Activated T-helper 1 cell treated with Interleukin-2 at 50 U/mL for 16 hours (primary cell): ENCODE data around the gene ARG1.

Experiments used
- DNase-seq: peaks from one replicate; pipeline ENCODE4 v3.0.0-alpha.2; 2020; ENCODE audit warnings: low read depth

Gene ARG1

DNA sequence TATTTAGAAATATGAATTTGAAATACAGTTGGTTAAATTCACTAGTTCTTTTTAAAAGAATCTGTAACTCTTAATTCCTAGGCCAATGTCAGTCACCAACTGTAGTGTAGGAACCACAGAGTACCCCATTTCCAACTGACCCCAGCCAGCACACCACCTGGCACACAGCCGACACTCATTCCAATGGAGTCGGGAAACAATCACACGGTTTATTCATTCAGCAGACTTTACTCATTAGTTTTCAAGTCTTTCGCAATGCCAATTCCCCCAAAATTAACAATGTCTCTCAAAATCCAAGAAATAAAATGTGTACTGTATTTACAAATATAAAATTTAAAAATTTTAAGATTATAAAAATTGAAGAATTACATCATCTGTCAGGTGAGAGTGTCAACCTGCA is 13.5 kb downstream of the ARG1 start:
- no peak for DNase-seq

GRCh38 chr6:131587909-131588308 is 14.9 kb downstream of the ARG1 start:
- no peak for DNase-seq

DNA sequence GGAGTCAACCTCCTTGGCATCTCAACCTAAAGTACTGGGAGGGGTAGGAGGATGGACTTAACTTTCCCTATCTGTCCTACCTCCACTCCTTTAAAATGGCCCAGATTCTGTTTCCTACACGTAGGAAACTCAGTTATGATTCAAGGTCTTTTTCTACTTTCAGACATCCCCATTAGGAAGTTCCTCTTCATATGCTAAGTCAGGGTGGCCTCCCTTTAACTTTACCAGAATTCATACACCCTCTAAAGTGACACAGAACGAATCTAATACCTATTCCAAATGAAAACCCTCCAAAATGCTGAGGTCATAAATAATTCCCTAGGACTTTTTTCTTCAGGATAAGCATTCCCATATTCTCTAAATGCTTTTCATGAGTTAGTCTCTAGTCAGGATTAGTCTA is 15.6 kb downstream of the ARG1 start:
- DNase-seq, result no peak

DNA sequence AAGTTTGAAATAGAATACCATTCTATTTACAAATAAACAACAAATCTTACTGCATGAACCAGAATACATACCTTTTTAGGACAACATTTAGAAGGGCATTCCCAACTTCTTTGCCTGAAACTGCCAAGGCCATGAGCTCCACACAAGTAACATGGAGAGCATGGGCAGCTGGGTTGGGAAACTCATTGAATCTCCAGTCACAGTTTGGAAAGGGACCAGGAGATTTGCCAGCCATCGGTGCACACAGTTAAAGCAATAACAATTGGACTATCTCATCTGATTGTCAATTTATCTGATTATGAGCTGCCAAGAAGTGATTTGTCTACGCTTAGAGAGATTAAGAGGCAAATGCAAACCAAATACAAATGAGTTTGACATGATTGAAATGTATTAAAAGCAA is 19.9 kb downstream of the ARG1 start:
- DNase-seq, result no peak

GRCh38 chr6:131594074-131594473 is 21.0 kb downstream of the ARG1 start:
- DNase-seq, result no peak

DNA sequence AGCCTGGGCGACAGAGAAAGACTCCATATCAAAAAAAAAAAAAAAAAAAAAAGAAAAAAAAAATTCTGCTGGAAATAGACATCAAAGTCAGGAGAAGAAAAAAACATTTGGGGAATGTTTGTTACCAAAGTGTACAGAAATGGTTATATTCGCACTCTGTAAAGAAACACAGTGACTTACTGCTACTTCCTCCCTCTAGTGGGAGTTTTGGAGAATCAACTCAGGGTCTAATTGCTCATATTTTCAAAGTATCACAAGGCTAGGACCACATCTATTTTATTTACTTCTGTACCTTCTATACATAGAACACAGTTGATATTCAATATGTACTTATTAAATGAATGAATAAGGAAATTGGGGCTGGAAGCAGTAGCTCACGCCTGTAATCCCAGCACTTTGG is 24.4 kb downstream of the ARG1 start:
- no peak for DNase-seq

DNA sequence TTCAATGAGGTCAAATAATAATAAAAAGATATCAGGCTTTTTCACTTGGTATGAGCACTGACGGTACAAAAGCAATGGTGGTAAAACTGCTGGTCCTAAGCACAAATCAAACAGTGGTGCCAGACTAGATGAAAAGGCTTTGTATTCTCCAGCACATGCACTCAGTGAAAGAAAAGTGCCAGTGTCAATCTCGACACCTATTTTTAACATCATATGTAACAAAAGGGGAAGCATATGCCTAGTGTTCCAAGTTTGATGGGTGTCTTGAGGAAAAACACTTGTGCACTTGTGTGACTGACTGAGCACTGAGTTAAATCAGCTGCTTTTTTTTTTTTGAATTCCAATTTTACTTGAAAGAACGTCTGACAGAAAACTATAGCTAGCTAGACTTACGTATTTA is 27.7 kb downstream of the ARG1 start:
- DNase-seq, result no peak

DNA sequence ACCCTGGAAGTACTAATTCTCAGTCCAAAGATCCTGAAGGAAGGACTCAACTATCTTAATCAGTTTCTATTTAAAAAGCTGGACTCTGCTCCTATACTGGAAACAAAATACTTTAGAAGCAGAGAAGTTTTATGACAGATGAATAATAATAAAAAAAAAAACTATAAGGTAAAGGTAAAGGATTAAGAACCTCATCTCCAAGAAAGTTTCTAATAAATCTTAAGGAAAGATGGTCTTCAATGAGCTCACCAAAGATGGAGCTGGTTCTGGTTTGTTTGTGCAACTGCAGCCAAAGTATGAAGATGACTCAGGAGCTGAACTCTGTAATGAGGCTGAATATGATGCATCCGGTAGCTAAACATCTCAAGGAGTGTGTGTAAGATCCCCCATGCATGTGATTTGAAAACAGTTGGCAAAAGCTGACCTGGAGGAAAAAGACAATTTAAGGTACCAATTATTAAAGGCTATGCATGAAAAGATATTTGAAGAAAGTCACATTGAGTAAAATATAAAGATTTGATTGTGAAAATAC is 29.8 kb downstream of the ARG1 start:
- no peak for DNase-seq

DNA sequence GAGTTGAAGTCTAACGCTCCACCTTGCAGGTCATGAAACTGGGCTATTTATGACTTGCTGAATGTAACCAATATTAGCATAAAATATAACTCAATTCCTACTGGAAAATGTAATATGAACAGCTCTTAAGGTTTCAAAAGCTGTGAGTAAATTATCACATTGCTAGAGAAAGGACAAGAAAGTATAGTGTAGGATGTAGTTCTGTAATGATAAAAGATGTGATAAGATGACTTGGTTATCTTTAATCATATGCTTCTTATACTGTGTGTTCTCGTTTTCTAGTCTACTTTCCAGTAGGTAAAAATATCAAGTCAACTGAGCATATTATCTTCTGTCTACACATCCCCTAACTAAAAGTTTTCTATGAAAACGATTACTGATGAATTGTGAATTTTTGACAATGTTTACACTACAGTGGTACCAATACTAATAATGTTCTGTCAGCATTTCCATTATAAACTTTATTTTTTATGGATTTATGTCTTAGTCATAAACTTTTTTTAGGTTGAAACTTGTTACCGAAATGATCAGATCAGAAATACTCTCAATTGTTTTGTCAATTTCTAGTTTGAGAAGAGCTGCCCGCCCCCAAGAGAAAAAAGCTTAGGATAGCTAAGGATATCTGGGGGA is 40.4 kb downstream of the ARG1 start:
- no peak for DNase-seq

GRCh38 chr6:131615275-131615674 is 42.2 kb downstream of the ARG1 start:
- DNase-seq, result no peak

DNA sequence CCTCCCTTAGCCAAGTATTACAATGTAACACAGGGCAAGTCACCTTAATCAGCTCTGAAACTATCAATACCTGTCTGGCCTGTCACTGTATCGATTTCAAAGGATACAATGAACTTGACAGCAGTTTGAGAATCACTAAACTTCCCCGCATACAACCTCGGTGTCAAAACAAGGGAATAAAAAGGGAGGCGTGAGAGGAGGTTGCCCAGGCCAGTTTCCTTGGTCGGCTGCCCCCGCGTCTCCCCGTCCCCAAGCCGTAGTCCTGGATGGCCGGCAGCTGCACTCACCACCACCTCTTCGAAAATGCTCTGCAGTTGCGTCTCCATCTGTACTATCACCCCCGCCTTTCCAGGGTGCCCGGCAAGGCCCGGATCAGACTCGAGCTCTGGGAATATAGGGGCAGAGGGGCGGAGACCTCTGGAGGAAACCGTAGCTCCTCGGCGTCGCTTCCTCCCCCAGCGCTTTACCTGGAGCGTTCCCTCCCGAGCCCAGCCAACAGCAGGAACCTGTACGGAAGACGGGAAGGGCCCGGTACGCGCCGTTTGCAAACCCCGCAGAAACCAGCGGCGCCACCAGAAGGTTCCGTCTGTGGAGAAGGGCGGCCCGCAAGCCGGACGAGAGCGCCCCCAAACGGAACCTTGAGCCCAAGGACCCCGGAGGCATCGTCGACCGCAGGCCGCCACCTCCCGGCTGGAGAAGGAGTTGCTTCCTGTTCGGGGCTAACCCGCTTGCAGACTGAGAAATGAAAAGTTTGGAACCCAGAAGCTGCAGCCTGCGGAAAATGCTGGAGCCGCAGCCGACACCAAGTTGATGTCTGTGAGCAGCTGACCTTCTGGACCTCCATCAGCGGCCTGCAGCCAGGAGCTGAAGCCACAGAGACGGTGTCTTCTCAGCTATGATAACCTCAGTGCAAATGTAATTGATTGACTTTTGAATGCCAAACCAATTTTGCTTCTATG is 55.0 kb downstream of the ARG1 start, which contains the start of gene MED23:
MED23 (minus strand) TSS at position 519 of the 959 bp plus-strand sequence; CDS start at position 326, 193 bp downstream.
- peak; percentile 93 for DNase-seq

DNA sequence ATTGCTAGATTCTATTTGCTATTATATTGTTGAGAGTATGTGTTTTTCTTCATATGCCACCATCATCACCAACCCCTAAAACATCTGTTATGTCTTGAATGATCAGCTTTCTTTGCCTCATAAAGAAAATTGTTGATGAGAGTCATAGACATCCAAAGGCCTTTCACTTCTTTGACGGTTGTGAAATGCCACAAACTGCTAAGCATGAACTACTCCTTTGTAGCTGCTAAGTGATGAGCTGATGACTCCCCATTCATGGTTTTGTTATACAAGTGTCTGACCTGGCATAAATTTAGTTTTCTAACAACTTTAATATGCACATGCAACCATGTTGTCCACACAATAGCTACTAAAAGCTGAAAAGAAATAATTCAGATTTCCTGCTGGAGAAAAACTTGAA is 55.7 kb downstream of the ARG1 start:
- DNase-seq, result no peak

GRCh38 chr6:131629651-131630050 is 56.6 kb downstream of the ARG1 start:
- no peak for DNase-seq

DNA sequence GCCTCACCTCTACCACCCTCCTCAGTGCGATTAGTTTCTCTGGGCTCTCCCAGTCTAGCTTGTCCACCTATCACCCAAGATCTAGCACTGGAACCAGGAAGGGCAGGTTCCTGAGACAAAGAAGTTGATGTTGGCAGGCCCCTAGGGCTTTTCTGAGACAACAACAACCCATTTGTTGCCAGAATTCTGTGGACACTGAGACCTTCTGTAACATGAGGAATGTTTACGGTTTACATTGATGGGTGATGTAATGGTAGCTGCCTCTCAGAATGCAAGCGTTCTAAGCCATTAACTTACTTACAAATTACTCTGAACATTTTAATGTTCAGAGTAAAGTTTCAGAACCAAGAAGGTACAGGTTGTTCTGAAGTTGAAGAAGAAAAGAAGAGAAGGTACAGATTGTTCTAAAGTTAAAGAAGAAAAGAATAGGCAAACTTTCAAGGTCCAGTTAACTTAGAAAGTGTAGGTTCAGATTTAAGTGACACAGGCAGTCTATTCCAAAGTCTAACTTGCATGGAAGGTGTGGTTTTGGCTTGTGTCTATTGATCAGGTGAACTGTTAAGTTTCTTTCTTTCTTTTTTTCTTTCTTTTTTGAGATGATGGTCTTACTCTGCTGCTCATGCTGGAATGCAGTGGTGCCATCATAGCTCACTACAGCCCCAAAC is 58.7 kb downstream of the ARG1 start:
- DNase-seq, result no peak
